GM12878 (cell line): ENCODE data around the gene NFASC. TPM values are rescaled to one million over a fixed set of nuclear protein-coding genes. Genes with fewer than 3 reads are reported as not detected.
A peak's percentile ranks its signal among the peaks of the same experiment; 100 is the strongest.

Experiments used
- ATAC-seq: fragments of 200-7000 bp; cut with Tn5 transposase; 3 replicates; pipeline ENCODE4 v1.9.1; 2020; ENCODE audit warnings: mild to moderate bottlenecking, moderate library complexity
- BruUV-seq: library from RNA; stranded (reverse); fragments of 400-500 nt; replicated peaks from 2 replicates; lab custom pipeline; 2021; lab: Mats Ljungman, UMichigan
- CTCF ChIA-PET: fragments of 300-600 bp; sonication (Branson Sonifier 250); formaldehyde crosslinking; extraction: SDS; loops from one replicate; lab custom pipeline; 2021; ENCODE audit warnings: inconsistent platforms; lab: Yijun Ruan, JAX
- POLR2A ChIA-PET: fragments of 350-600 bp; formaldehyde crosslinking; extraction: SDS; loops from one replicate; lab custom pipeline; 2021; ENCODE audit warnings: inconsistent platforms; lab: Charles Lee
- RAD21 ChIA-PET: fragments of 300-600 bp; sonication (Branson Sonifier 250); formaldehyde crosslinking; loops from one replicate; lab custom pipeline; 2023; ENCODE audit warnings: antibody characterized with exemption; ENCODE audit not compliant: unreplicated experiment; lab: Charles Lee
- SMC1A ChIA-PET: fragments of 300-600 bp; sonication (Branson Sonifier 250); formaldehyde crosslinking; loops from one replicate; lab custom pipeline; 2023; ENCODE audit not compliant: unreplicated experiment, uncharacterized antibody; lab: Charles Lee
- DNase-seq: peaks from one replicate; pipeline ENCODE4 v3.0.0-alpha.2; 2011; ENCODE audit warnings: low read depth, low spot score
- FAIRE-seq: peaks from 3 replicates; lab custom pipeline; 2011; peaks lifted over from hg19 to GRCh38; lab: Jason Lieb, UNC
- H2AFZ ChIP-seq: 2 replicates; pipeline ENCODE4 v1.6.0; 2011; ENCODE audit warnings: low read depth, low read length, control low read depth; ENCODE audit not compliant: control insufficient read depth
- H3K27ac ChIP-seq: 2 replicates; pipeline ENCODE4 v1.5.1; 2011; ENCODE audit warnings: control low read depth; ENCODE audit not compliant: control insufficient read depth, insufficient read depth
- H3K27me3 ChIP-seq, 2 experiments: replicated peaks in 1 of 2; 2 replicates each; pipeline versions ENCODE4 v1.6.0 to v1.6.1; 2011; ENCODE audit warnings: low read length in 1 of 2; ENCODE audit not compliant: control insufficient read depth in 2 of 2, insufficient read depth in 2 of 2
- H3K36me3 ChIP-seq, 2 experiments: 2 replicates each; pipeline ENCODE4 v1.5.1; 2011; ENCODE audit warnings: low read length in 1 of 2; ENCODE audit not compliant: control insufficient read depth in 2 of 2, insufficient read depth in 2 of 2
- H3K4me1 ChIP-seq: 2 replicates; pipeline ENCODE4 v1.6.1; 2011; ENCODE audit warnings: mild to moderate bottlenecking, low read length, moderate library complexity, mixed read lengths; ENCODE audit not compliant: control insufficient read depth, insufficient read depth
- H3K4me2 ChIP-seq: 2 replicates; pipeline ENCODE4 v1.6.0; 2011; ENCODE audit warnings: control low read depth; ENCODE audit not compliant: control insufficient read depth, insufficient read depth
- H3K4me3 ChIP-seq: fragments of 200-600 bp; sonication (generic); 2 replicates; pipeline ENCODE4 v1.5.1; 2016
- H3K79me2 ChIP-seq: 2 replicates; pipeline ENCODE4 v1.6.0; 2011; ENCODE audit warnings: low read length; ENCODE audit not compliant: control insufficient read depth, insufficient read depth
- H3K9ac ChIP-seq: 2 replicates; pipeline ENCODE4 v1.8.0; 2011; ENCODE audit warnings: low read length, control low read depth, mixed read lengths; ENCODE audit not compliant: control insufficient read depth, insufficient read depth
- H3K9me3 ChIP-seq: replicated peaks from 3 replicates; pipeline ENCODE4 v1.5.1; 2011; ENCODE audit warnings: mild to moderate bottlenecking, low read length; ENCODE audit not compliant: control insufficient read depth, insufficient read depth
- H4K20me1 ChIP-seq: 2 replicates; pipeline ENCODE4 v1.6.0; 2011; ENCODE audit not compliant: control insufficient read depth, insufficient read depth
- MTA3 ChIP-seq: IDR thresholded peaks from 2 replicates; pipeline ENCODE4 v1.6.1; 2012; ENCODE audit warnings: low read length, inconsistent platforms, borderline replicate concordance
- NFXL1 ChIP-seq: fragments of 450-650 bp; IDR thresholded peaks from 2 replicates; pipeline ENCODE4 v1.6.1; 2017; ENCODE audit warnings: antibody characterized with exemption, mild to moderate bottlenecking, borderline replicate concordance
- PKNOX1 ChIP-seq: fragments of 450-650 bp; IDR thresholded peaks from 2 replicates; pipeline ENCODE4 v1.6.1; 2016; ENCODE audit warnings: mild to moderate bottlenecking
- REST ChIP-seq: IDR thresholded peaks from 2 replicates; pipeline ENCODE4 v1.6.1; 2012; ENCODE audit warnings: mild to moderate bottlenecking, low read depth, low read length
- SPI1 ChIP-seq: IDR thresholded peaks from 2 replicates; pipeline ENCODE4 v1.6.1; 2011; ENCODE audit warnings: low read depth, mild to moderate bottlenecking, low read length, moderate library complexity, borderline replicate concordance; ENCODE audit not compliant: insufficient read depth
- WRNIP1 ChIP-seq: IDR thresholded peaks from 2 replicates; pipeline ENCODE4 v1.6.1; 2011; ENCODE audit warnings: low read depth, low read length, improper control_type of control experiment, borderline replicate concordance
- WGBS: methylation state at CpG from one replicate; pipeline ENCODE4 v1.1.6; 2016; ENCODE audit warnings: low lambda C conversion rate; ENCODE audit not compliant: insufficient replicate concordance, insufficient coverage; ENCODE audit errors: missing lambda C conversion rate; 5-methylcytosine and 5-hydroxymethylcytosine counted together
- in situ Hi-C: fragments of 300-500 bp; cut with MboI; formaldehyde crosslinking; loops from 9 replicates; pipeline ENCODE4 v1.14.3; 2018; ENCODE audit warnings: mixed read lengths
- intact Hi-C: fragments of 100-400 bp; cut with micrococcal nuclease; formaldehyde crosslinking; loops from one replicate; pipeline ENCODE4 v1.14.2; 2022; ENCODE audit not compliant: unreplicated experiment
- polyA plus RNA-seq, 11 experiments: library from polyadenylated mRNA; depleted of rRNA in 4 of 11; unstranded in 6 of 11; stranded (reverse) in 5 of 11; fragments of >200 nt; fragmentation: Nextera tagmentation in 4 of 11; fragmentation: Illumina TruSeq in 1 of 11; extraction: Ambion mirVana in 4 of 11; extraction: Trizol in 1 of 11; gene quantifications; 1 replicate in 1 of 11; 2 replicates in 10 of 11; pipeline versions ENCODE4 v1.2.1 to v1.2.3, GENCODE V29; 2011 to 2016; ENCODE audit warnings: inconsistent platforms in 2 of 11, missing spikeins in 2 of 11, low read depth in 1 of 11
- total RNA-seq, 4 experiments: library from RNA; depleted of rRNA in 3 of 4; stranded (reverse); fragments of >200 nt in 3 of 4; fragmentation: Illumina TruSeq in 1 of 4; extraction: Trizol in 1 of 4; gene quantifications; 2 replicates each; pipeline versions ENCODE4 v1.2.1 to v1.2.3, GENCODE V29; 2013 to 2021

NFASC gene
- total and polyA plus RNA-seq, 10 of the 15 experiments (the other 5 are each of a cell fraction or from before 2014, with no cell fraction given): 0.04 to 0.31 (median 0.12) TPM; not detected in 4

GRCh38 chr1:204836856-204837255 is 33.8 kb upstream of the NFASC start (continued):
- TF ChIP-seq WRNIP1 (no peak), PKNOX1 (no peak), NFXL1 (no peak), MTA3 (no peak)

- Histone ChIP-seq H2AFZ (no peak overlapping the region), H3K27me3 (no peaks in the 10 kb centered on the region; a peak in 2 of 4 replicates), H3K36me3 (no peaks in the 10 kb centered on the region), H3K9me3 (no peaks in the 10 kb centered on the region), H4K20me1 (0 out of 2 replicates have a peak, but pooled peaks cover 2% of the 10 kb centered on the region), H3K4me3 (no peak overlapping the region), H3K9ac (no peak overlapping the region), H3K4me2 (no peak overlapping the region), H3K79me2 (no peaks in the 10 kb centered on the region), H3K27ac (no peak overlapping the region), H3K4me1 (no peaks in the 10 kb centered on the region)
- no peak for DNase-seq
- no TSS peak for BruUV-seq
- intact Hi-C loops (no loop called here), in situ Hi-C loops (no loop called here)
- CTCF ChIA-PET: interaction anchor here (0.6 kb wide), 1 partner anchor 103 kb away, joined by 3 read pairs; no protein-coding TSS in a partner anchor
- SMC1A ChIA-PET: no interaction called here
- RAD21 ChIA-PET: no interaction called here
- TF ChIP-seq SPI1 (no peak), REST (peak; percentile 95)
- no peak for ATAC-seq
- POLR2A ChIA-PET: no interaction called here
- WGBS: 33% methylated on average over 7 of the region's 7 CpGs
- peak; percentile 84 for FAIRE-seq
These were observed 33.1 kb upstream of the NFASC start for GRCh38 chr1:204837440-204838084.
